HFFc6 (cell line): ENCODE results near the gene IAPP. TPM values are rescaled to one million over a fixed set of nuclear protein-coding genes. Genes with fewer than 3 reads are reported as not detected.

Experiments used
- DNase-seq: peaks from one replicate; pipeline ENCODE4 v3.0.0-alpha.2; 2018
- H3K27ac Mint-ChIP-seq: 2 replicates; pipeline ENCODE4 v1.8.0; 2020; ENCODE audit warnings: mild to moderate bottlenecking, mixed read lengths
- H3K27me3 Mint-ChIP-seq: 2 replicates; pipeline ENCODE4 v1.8.0; 2021; ENCODE audit warnings: mild to moderate bottlenecking, moderate library complexity, mixed read lengths; ENCODE audit not compliant: insufficient read depth
- H3K36me3 Mint-ChIP-seq: 2 replicates; pipeline ENCODE4 v1.8.0; 2021; ENCODE audit warnings: low read depth, mixed read lengths
- H3K4me1 Mint-ChIP-seq: 2 replicates; pipeline ENCODE4 v1.8.0; 2020; ENCODE audit warnings: low read depth, mixed read lengths
- H3K4me3 Mint-ChIP-seq: 2 replicates; pipeline ENCODE4 v1.8.0; 2020; ENCODE audit warnings: mild to moderate bottlenecking, moderate library complexity, mixed read lengths
- H3K9me3 Mint-ChIP-seq: 2 replicates; pipeline ENCODE4 v1.8.0; 2020; ENCODE audit warnings: mild to moderate bottlenecking, mixed read lengths
- CTCF ChIP-seq: fragments of 200-600 bp; sonication (generic); IDR thresholded peaks from 2 replicates; pipeline ENCODE4 v1.5.0; 2021; ENCODE audit warnings: antibody characterized with exemption, mild to moderate bottlenecking
- total RNA-seq, 6 experiments: library from RNA; stranded (reverse); fragmentation: NEBNext Ultra II Directional; extraction: Animal tissue kit (Norgen Biotek cat#: 25700); gene quantifications; 2 replicates in 1 of 6; 3 replicates in 5 of 6; pipeline ENCODE4 v1.2.3, GENCODE V29; 2021

IAPP gene
- total RNA-seq, 6 experiments from 2014 or later, result not detected

GRCh38 chr12:21334771-21335325 lies 37.9 kb upstream of the IAPP start, which contains the start of gene SLCO1A2:
TSS of gene SLCO1A2 (minus strand) at chr12:21334917. CDS start at chr12:21334647, 270 bp downstream.
- Mint-ChIP-seq H3K27ac (no peak within 1 kb of the TSS), H3K4me3 (no peak within 1 kb of the TSS), H3K4me1 (no peaks in the 10 kb centered on the region), H3K9me3 (peaks cover 18% of the 10 kb centered on the region), H3K36me3 (peaks cover 6% of the 10 kb centered on the region; the same call in 1 of the 2 replicates), H3K27me3 (no peaks in the 10 kb centered on the region)
- no peak for TF ChIP-seq CTCF
- DNase-seq, result no peak

- no peak overlapping the region for H3K27ac Mint-ChIP-seq
- DNase-seq, result no peak
- no peak for TF ChIP-seq CTCF
- peaks cover 6% of the 10 kb centered on the region for H3K9me3 Mint-ChIP-seq
- H3K27me3 Mint-ChIP-seq, result no peaks in the 10 kb centered on the region
- no peaks in the 10 kb centered on the region for H3K4me1 Mint-ChIP-seq
- H3K36me3 Mint-ChIP-seq, result peaks cover 2% of the 10 kb centered on the region; the same call in 1 of the 2 replicates
- H3K4me3 Mint-ChIP-seq, result no peak overlapping the region
Measured at GRCh38 chr12:21336656-21337055, 36.0 kb upstream of the IAPP start.

GRCh38 chr12:21337453-21337852 lies 35.2 kb upstream of the IAPP start:
- Mint-ChIP-seq H3K27ac (no peak overlapping the region), H3K27me3 (no peaks in the 10 kb centered on the region), H3K9me3 (no peaks in the 10 kb centered on the region), H3K4me3 (no peak overlapping the region), H3K4me1 (no peaks in the 10 kb centered on the region), H3K36me3 (no peaks in the 10 kb centered on the region)
- no peak for TF ChIP-seq CTCF
- DNase-seq, result no peak

- Mint-ChIP-seq H3K27me3 (no peaks in the 10 kb centered on the region; the same call in 1 of the 2 replicates), H3K4me1 (no peaks in the 10 kb centered on the region), H3K9me3 (no peaks in the 10 kb centered on the region), H3K27ac (no peak overlapping the region), H3K4me3 (no peak overlapping the region), H3K36me3 (no peaks in the 10 kb centered on the region)
- no peak for TF ChIP-seq CTCF
- no peak for DNase-seq
Measured at GRCh38 chr12:21337959-21338744, 34.5 kb upstream of the IAPP start.

- Mint-ChIP-seq H3K27me3 (no peaks in the 10 kb centered on the region; the same call in 1 of the 2 replicates), H3K36me3 (no peaks in the 10 kb centered on the region), H3K4me1 (no peaks in the 10 kb centered on the region), H3K4me3 (no peak overlapping the region), H3K27ac (no peak overlapping the region), H3K9me3 (no peaks in the 10 kb centered on the region)
- no peak for DNase-seq
- no peak for TF ChIP-seq CTCF
Measured at GRCh38 chr12:21339921-21340320, 32.8 kb upstream of the IAPP start.
